Dendritic cell treated with granulocyte-macrophage colony-stimulating factor and Interleukin-4, amounts not matched to agents 40 ng/mL and 50 ng/mL, for 4 days (primary cell): ENCODE results near the gene ZNF157.

Experiments
- H3K27ac Mint-ChIP-seq: one replicate; pipeline ENCODE4 v1.8.0; 2022; ENCODE audit warnings: mild to moderate bottlenecking, mixed read lengths
- H3K27me3 Mint-ChIP-seq: one replicate; pipeline ENCODE4 v1.8.0; 2022; ENCODE audit warnings: mild to moderate bottlenecking, mixed read lengths
- H3K36me3 Mint-ChIP-seq: one replicate; pipeline ENCODE4 v1.8.0; 2022; ENCODE audit warnings: low read depth, mixed read lengths
- H3K4me1 Mint-ChIP-seq: one replicate; pipeline ENCODE4 v1.8.0; 2022; ENCODE audit warnings: low read depth, mixed read lengths
- H3K4me3 Mint-ChIP-seq: one replicate; pipeline ENCODE4 v1.8.0; 2022; ENCODE audit warnings: mild to moderate bottlenecking, moderate library complexity, mixed read lengths
- H3K9me3 Mint-ChIP-seq: one replicate; pipeline ENCODE4 v1.8.0; 2022; ENCODE audit warnings: mixed read lengths
- intact Hi-C: fragments of 100-400 bp; cut with micrococcal nuclease; formaldehyde crosslinking; loops from one replicate; pipeline ENCODE4 v1.15.0; 2022

ZNF157 gene

DNA sequence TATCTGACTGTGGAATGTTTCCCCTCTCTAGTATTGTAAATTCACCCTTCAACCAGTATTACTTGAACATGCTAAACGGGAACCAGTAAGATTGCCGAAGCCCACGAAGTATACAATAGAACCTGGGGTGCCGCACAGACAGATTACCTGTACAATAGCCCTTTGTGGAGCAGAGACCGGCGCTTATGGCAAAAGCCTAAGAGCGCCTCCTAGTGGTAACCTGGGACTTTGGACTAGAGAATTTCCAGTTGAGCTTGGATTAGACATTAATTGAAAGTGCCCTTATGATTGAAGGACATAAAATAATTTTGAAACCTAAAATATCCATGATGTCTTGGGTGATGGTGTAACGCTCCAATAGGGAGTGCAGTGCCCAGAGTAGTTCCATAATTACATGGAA, 14.1 kb downstream of the ZNF157 start:
- Mint-ChIP-seq H3K9me3 (no peaks in the 10 kb centered on the region), H3K27ac (no peak overlapping the region), H3K36me3 (no peaks in the 10 kb centered on the region), H3K4me3 (no peak overlapping the region), H3K27me3 (peaks cover 3% of the 10 kb centered on the region), H3K4me1 (peaks cover 9% of the 10 kb centered on the region)
- intact Hi-C loops, result loop anchor here (1.0 to 5.0 kb wide), 2 partner anchors 138 to 191 kb away; partner anchors contain the start of gene UBA1

DNA sequence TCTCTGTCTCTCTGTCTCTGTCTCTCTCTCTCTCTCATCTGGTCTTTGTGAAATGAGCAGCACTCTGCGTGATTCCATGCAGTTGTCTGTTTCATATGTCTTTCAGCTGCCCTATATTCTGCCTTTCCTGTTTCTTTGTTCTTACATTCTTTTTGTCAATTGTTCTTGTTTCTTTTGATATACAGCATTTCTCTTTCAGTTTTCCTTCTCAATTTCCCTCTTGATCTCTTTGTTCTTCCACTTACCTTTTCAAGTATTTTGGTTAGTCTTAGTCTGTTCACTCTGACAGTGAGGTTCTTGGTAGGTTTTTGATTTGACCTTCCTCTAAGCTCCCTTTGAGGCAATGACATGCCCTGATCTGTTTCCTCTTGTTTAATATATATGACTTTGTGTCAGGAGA, 20.4 kb downstream of the ZNF157 start:
- Mint-ChIP-seq H3K4me1 (no peaks in the 10 kb centered on the region), H3K9me3 (no peaks in the 10 kb centered on the region), H3K36me3 (no peaks in the 10 kb centered on the region), H3K4me3 (no peak overlapping the region), H3K27ac (no peak overlapping the region), H3K27me3 (no peaks in the 10 kb centered on the region)
- intact Hi-C loops, result no loop called here

- Mint-ChIP-seq H3K4me3 (no peak overlapping the region), H3K9me3 (peaks cover 56% of the 10 kb centered on the region), H3K27me3 (no peaks in the 10 kb centered on the region), H3K36me3 (no peaks in the 10 kb centered on the region), H3K27ac (no peak overlapping the region), H3K4me1 (no peaks in the 10 kb centered on the region)
- intact Hi-C loops, result no loop called here
Measured at GRCh38 chrX:47413179-47413594, 42.8 kb downstream of the ZNF157 start.

DNA sequence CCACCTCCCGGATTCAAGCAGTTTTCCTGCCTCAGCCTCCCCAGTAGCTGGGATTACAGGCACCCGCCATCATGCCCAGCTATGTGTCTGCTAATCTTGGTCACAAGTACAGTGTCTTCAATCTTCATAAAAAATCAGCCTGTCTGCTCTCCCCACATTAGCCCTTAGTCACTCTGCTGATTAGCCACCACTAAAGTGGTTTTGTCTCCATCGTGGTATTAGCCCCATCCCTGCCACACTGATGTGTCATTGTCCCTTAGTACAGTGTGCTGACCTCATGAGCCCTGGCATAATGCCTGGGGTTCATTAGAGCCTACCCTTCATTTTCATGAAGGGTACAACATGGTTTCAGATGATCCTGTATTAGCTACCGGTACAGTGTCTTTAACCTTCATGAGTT, 49.9 kb downstream of the ZNF157 start:
- no peak overlapping the region for H3K27ac Mint-ChIP-seq
- no peaks in the 10 kb centered on the region for H3K4me1 Mint-ChIP-seq
- H3K27me3 Mint-ChIP-seq, result no peaks in the 10 kb centered on the region
- intact Hi-C loops, result no loop called here
- H3K9me3 Mint-ChIP-seq, result peaks cover 42% of the 10 kb centered on the region
- no peaks in the 10 kb centered on the region for H3K36me3 Mint-ChIP-seq
- H3K4me3 Mint-ChIP-seq, result no peak overlapping the region

- no peak overlapping the region for H3K4me3 Mint-ChIP-seq
- intact Hi-C loops, result no loop called here
Measured at GRCh38 chrX:47420962-47421361, 50.6 kb downstream of the ZNF157 start.

GRCh38 chrX:47422444-47422843, 52.1 kb downstream of the ZNF157 start:
- Mint-ChIP-seq H3K27me3 (no peaks in the 10 kb centered on the region), H3K27ac (no peak overlapping the region), H3K4me1 (no peaks in the 10 kb centered on the region), H3K9me3 (peaks cover 31% of the 10 kb centered on the region), H3K4me3 (no peak overlapping the region), H3K36me3 (no peaks in the 10 kb centered on the region)
- intact Hi-C loops, result no loop called here

More at GRCh38 chrX:47420962-47421361, 50.6 kb downstream of the ZNF157 start:
- no peaks in the 10 kb centered on the region for H3K27me3 Mint-ChIP-seq
- H3K9me3 Mint-ChIP-seq, result peaks cover 38% of the 10 kb centered on the region
- no peaks in the 10 kb centered on the region for H3K4me1 Mint-ChIP-seq
- H3K36me3 Mint-ChIP-seq, result no peaks in the 10 kb centered on the region
- H3K27ac Mint-ChIP-seq, result no peak overlapping the region

DNA sequence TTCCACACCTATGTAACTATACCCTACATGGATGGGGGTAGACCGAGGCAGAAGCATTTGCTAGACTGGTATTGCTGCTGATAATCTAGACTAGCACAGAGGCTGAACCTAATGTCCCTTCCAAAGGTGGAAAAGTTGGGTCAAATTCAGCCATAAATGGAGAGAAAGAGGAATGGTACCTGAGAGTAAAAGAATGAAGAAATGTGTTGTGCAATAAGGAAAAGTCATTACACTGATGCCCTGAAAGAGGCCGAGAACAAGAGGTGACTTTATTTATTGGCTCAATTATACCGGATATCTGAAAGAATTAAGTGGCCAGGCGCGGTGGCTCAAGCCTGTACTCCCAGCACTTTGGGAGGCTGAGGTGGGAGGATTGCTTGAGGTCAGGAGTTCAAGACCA, 60.5 kb downstream of the ZNF157 start:
- intact Hi-C loops, result no loop called here
- no peak overlapping the region for H3K4me3 Mint-ChIP-seq
- no peaks in the 10 kb centered on the region for H3K9me3 Mint-ChIP-seq
- H3K36me3 Mint-ChIP-seq, result no peaks in the 10 kb centered on the region
- H3K27me3 Mint-ChIP-seq, result no peaks in the 10 kb centered on the region
- H3K4me1 Mint-ChIP-seq, result no peaks in the 10 kb centered on the region
- no peak overlapping the region for H3K27ac Mint-ChIP-seq

- Mint-ChIP-seq H3K27me3 (no peaks in the 10 kb centered on the region), H3K4me3 (no peak overlapping the region), H3K27ac (no peak overlapping the region), H3K4me1 (no peaks in the 10 kb centered on the region), H3K9me3 (peaks cover 43% of the 10 kb centered on the region), H3K36me3 (peaks cover 43% of the 10 kb centered on the region)
- intact Hi-C loops, result no loop called here
Measured at GRCh38 chrX:47446431-47446830, 76.1 kb downstream of the ZNF157 start.

DNA sequence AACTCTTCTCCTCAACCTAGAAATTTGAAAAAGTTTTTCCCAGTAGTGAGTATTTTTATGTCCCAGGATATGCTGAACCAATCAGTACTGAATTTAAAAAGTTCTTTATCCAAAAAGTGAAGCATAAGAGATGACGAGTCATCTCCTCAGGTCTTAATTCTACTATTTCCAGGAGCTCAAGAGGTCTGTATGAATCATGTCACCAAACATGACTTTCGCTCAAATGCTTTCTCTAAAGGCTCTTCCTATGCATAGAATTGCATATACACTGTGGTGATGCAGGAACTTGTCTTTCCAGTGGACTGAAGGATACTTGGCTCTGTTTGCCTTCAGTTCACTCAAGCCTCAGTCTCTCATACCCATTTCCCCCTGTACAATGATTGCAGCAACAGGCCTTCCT, 76.6 kb downstream of the ZNF157 start:
- Mint-ChIP-seq H3K27me3 (no peaks in the 10 kb centered on the region), H3K9me3 (peaks cover 48% of the 10 kb centered on the region), H3K36me3 (peaks cover 49% of the 10 kb centered on the region)

DNA sequence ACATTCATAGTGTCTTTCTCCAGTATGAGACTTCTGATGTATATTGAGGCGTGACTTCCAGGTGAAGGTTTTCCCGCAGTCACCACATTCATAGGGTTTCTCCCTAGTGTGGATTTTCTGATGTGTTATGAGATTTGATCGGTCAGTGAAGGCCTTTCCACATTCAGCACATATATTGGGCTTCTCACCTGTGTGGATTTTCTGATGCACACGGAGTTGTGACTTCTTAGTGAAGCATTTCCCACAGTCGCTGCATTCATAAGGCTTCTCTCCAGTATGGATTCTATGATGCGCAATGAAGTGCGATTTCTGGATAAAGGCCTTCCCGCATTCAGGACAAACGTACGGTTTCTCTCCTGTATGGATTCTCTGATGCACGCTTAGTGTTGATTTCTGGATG, 77.2 kb downstream of the ZNF157 start:
- Mint-ChIP-seq H3K4me3 (no peak overlapping the region), H3K36me3 (peaks cover 55% of the 10 kb centered on the region), H3K9me3 (peaks cover 54% of the 10 kb centered on the region), H3K27me3 (no peaks in the 10 kb centered on the region), H3K4me1 (no peaks in the 10 kb centered on the region), H3K27ac (no peak overlapping the region)
- intact Hi-C loops, result no loop called here

More for the DNA sequence above, 76.6 kb downstream of the ZNF157 start:
- no peaks in the 10 kb centered on the region for H3K4me1 Mint-ChIP-seq
- H3K27ac Mint-ChIP-seq, result no peak overlapping the region
- H3K4me3 Mint-ChIP-seq, result no peak overlapping the region
- intact Hi-C loops, result no loop called here

GRCh38 chrX:47448165-47448806, 77.9 kb downstream of the ZNF157 start:
- Mint-ChIP-seq H3K4me1 (no peaks in the 10 kb centered on the region), H3K4me3 (no peak overlapping the region), H3K27ac (no peak overlapping the region), H3K27me3 (no peaks in the 10 kb centered on the region), H3K9me3 (peaks cover 56% of the 10 kb centered on the region), H3K36me3 (peaks cover 62% of the 10 kb centered on the region)
- intact Hi-C loops, result no loop called here

DNA sequence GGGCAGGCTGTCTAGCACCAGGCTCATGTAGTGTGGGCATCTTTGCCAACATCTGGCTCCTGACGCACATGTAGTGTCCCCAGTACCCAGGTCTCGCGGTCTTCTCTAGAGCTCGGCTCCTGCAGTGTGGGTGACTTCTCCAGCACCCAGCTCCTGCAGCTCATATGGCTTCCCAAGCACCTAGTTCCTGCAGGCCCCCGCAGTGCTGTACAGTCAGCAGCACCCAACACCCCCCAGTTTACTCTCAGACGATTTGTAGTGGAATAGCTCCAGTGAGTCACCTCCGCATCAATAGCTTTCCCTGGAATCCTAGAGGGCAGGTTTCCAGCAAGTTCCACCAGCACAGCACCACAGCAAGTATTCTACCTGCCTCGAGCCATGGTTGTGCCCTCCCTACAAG, 81.7 kb downstream of the ZNF157 start:
- Mint-ChIP-seq H3K4me1 (no peaks in the 10 kb centered on the region), H3K27me3 (no peaks in the 10 kb centered on the region), H3K36me3 (peaks cover 98% of the 10 kb centered on the region), H3K27ac (no peak overlapping the region), H3K4me3 (no peak overlapping the region), H3K9me3 (peaks cover 73% of the 10 kb centered on the region)
- intact Hi-C loops, result no loop called here

DNA sequence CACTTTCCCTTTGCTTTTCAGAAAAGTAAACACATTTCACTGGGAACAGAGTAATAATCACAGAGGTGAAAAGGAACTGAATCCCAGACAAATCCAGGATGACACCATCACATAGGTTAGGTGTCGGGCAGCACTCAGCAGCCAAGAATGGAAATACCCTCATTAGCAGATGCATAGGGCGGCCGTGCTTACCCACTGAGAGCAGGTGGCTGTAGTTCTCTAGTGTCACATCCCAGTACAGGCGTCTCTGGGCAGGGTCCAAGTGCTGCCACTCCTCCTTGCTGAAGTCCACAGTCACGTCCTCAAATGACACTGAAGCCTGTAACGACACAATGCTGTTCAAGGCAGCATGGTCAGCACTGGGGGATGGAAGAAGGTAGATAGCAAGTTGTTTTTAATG, 85.7 kb downstream of the ZNF157 start:
- Mint-ChIP-seq H3K9me3 (peaks cover 43% of the 10 kb centered on the region), H3K4me3 (no peak overlapping the region), H3K4me1 (no peaks in the 10 kb centered on the region), H3K36me3 (peaks cover 89% of the 10 kb centered on the region), H3K27ac (no peak overlapping the region), H3K27me3 (no peaks in the 10 kb centered on the region)
- intact Hi-C loops, result no loop called here

- H3K27ac Mint-ChIP-seq, result no peak overlapping the region
- H3K4me3 Mint-ChIP-seq, result no peak overlapping the region
- H3K36me3 Mint-ChIP-seq, result peaks cover 82% of the 10 kb centered on the region
- H3K4me1 Mint-ChIP-seq, result no peaks in the 10 kb centered on the region
- no peaks in the 10 kb centered on the region for H3K27me3 Mint-ChIP-seq
- H3K9me3 Mint-ChIP-seq, result peaks cover 37% of the 10 kb centered on the region
- intact Hi-C loops, result no loop called here
Measured at GRCh38 chrX:47458528-47458927, 88.2 kb downstream of the ZNF157 start.

DNA sequence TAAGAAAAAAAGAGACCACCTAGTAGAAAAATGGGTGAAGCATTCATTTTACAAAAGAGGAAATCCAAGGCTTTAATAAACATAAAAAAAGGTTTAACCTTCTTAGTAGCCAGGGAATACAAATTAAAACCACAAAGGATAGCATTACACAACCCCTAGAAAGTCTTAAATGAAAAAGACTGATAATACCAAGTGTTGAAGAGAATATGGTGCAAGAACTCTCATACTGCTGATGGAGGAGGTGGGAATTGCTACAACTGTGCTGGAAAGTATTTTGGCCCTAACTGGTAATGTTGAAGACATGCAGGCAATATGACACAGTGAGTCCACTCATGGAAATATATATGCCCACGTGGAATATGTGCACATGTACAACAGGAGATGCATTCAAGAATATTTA, 90.2 kb downstream of the ZNF157 start:
- Mint-ChIP-seq H3K27ac (no peak overlapping the region), H3K27me3 (no peaks in the 10 kb centered on the region), H3K4me1 (peaks cover 6% of the 10 kb centered on the region), H3K4me3 (no peak overlapping the region), H3K36me3 (peaks cover 81% of the 10 kb centered on the region), H3K9me3 (peaks cover 28% of the 10 kb centered on the region)
- intact Hi-C loops, result no loop called here
